SU-DHL-6 (cell line): ENCODE measurements around the gene CHMP4B.
A peak's percentile ranks its signal among the peaks of the same experiment; 100 is the strongest.

ENCODE experiments used
- H2AFZ ChIP-seq: fragments of 200-600 bp; sonication (generic); 2 replicates; pipeline ENCODE4 v1.6.1; 2014; ENCODE audit warnings: low read depth, mild to moderate bottlenecking, moderate library complexity, mixed read lengths, antibody characterized with exemption, low read length; ENCODE audit not compliant: severe bottlenecking
- H3F3A ChIP-seq: fragments of 200-600 bp; shearing (Covaris generic); 2 replicates; pipeline ENCODE4 v1.6.0; 2016; ENCODE audit warnings: antibody characterized with exemption, mild to moderate bottlenecking; ENCODE audit not compliant: insufficient read depth
- H3K27ac ChIP-seq: fragments of 200-600 bp; sonication (generic); 2 replicates; pipeline ENCODE4 v1.5.1; 2016; ENCODE audit warnings: low read depth, mild to moderate bottlenecking, low read length, moderate library complexity, mixed read lengths
- H3K27me3 ChIP-seq: fragments of 200-600 bp; sonication (generic), shearing (Covaris generic); 2 replicates; pipeline ENCODE4 v1.6.0; 2014; ENCODE audit warnings: mild to moderate bottlenecking, low read length
- H3K36me3 ChIP-seq: fragments of 200-600 bp; sonication (generic); 2 replicates; pipeline ENCODE4 v1.6.1; 2014; ENCODE audit warnings: mild to moderate bottlenecking, low read length, mixed read lengths
- H3K4me2 ChIP-seq: fragments of 300-600, 200-600 bp; shearing (Covaris generic), sonication (generic); 2 replicates; pipeline ENCODE4 v1.6.0; 2014; ENCODE audit warnings: low read length, low read depth, mild to moderate bottlenecking; ENCODE audit not compliant: poor library complexity, severe bottlenecking
- H3K4me3 ChIP-seq: fragments of 200-600 bp; sonication (generic); 2 replicates; pipeline ENCODE4 v1.5.1; 2014; ENCODE audit warnings: antibody characterized with exemption, low read length, mild to moderate bottlenecking, mixed read lengths; ENCODE audit not compliant: insufficient read depth, poor library complexity, severe bottlenecking
- H3K79me2 ChIP-seq: fragments of 200-600 bp; sonication (generic); 2 replicates; pipeline ENCODE4 v1.6.1; 2014; ENCODE audit warnings: mild to moderate bottlenecking, low read length, moderate library complexity; ENCODE audit not compliant: insufficient read depth
- H3K9ac ChIP-seq: fragments of 200-600 bp; sonication (generic); 2 replicates; pipeline ENCODE4 v1.7.0; 2014; ENCODE audit warnings: mild to moderate bottlenecking, low read length
- H3K9me2 ChIP-seq: fragments of 200-600 bp; sonication (generic); replicated peaks from 2 replicates; pipeline ENCODE4 v1.6.1; 2014; ENCODE audit warnings: low read length; ENCODE audit not compliant: insufficient read depth
- H3K9me3 ChIP-seq: fragments of 200-600 bp; sonication (generic); 2 replicates; pipeline ENCODE4 v1.6.1; 2014; ENCODE audit warnings: low read length, mixed read lengths; ENCODE audit not compliant: insufficient read depth
- H4K20me1 ChIP-seq: fragments of 200-600 bp; sonication (generic); 2 replicates; pipeline ENCODE4 v1.6.1; 2014; ENCODE audit warnings: low read depth, mild to moderate bottlenecking, antibody characterized with exemption, low read length, moderate library complexity, mixed read lengths
- CTCF ChIP-seq: fragments of 200-600 bp; sonication (generic); IDR thresholded peaks from one replicate; pipeline ENCODE4 v1.5.1; 2017; ENCODE audit warnings: antibody characterized with exemption, mild to moderate bottlenecking, low read length, moderate library complexity; ENCODE audit not compliant: insufficient read depth, poor library complexity, severe bottlenecking
- EZH2phosphoT487 ChIP-seq: fragments of 200-600 bp; sonication (generic), shearing (Covaris generic); conservative IDR thresholded peaks from 2 replicates; pipeline ENCODE4 v1.6.1; 2018; ENCODE audit warnings: mild to moderate bottlenecking, antibody characterized with exemption, low read length, moderate library complexity, mixed read lengths

Gene CHMP4B

GRCh38 chr20:33859157-33859695 is 48.1 kb downstream of the CHMP4B start:
- no peaks in the 10 kb centered on the region for H3K9me2 ChIP-seq
- H3K36me3 ChIP-seq, result 0 out of 2 replicates have a peak, but pooled peaks cover 3% of the 10 kb centered on the region
- no peaks in the 10 kb centered on the region for H3K79me2 ChIP-seq
- no peaks in the 10 kb centered on the region for H3K27me3 ChIP-seq
- peak overlapping the region; percentile 90 for H3K27ac ChIP-seq
- no peaks in the 10 kb centered on the region for H3K9me3 ChIP-seq
- H3K4me2 ChIP-seq, result peak overlapping the region; percentile 42
- H3F3A ChIP-seq, result peaks cover 28% of the 10 kb centered on the region
- TF ChIP-seq CTCF, result no peak
- TF ChIP-seq EZH2phosphoT487, result no peak
- H3K9ac ChIP-seq, result peak overlapping the region; percentile 47
- H3K4me3 ChIP-seq, result no peak overlapping the region
- no peak overlapping the region for H2AFZ ChIP-seq
- no peaks in the 10 kb centered on the region for H4K20me1 ChIP-seq

- Histone ChIP-seq H2AFZ (no peak overlapping the region), H3K27ac (peak overlapping the region; percentile 90), H3K4me2 (peak overlapping the region; percentile 42)
Observed at GRCh38 chr20:33859751-33860150, 48.6 kb downstream of the CHMP4B start.

GRCh38 chr20:33861458-33861857 is 50.3 kb downstream of the CHMP4B start:
- H3K27me3 ChIP-seq, result no peaks in the 10 kb centered on the region
- peak overlapping the region; percentile 5; the same call in 1 of the 2 replicates for H3K9ac ChIP-seq
- H3K79me2 ChIP-seq, result no peaks in the 10 kb centered on the region
- no peaks in the 10 kb centered on the region for H3K9me3 ChIP-seq
- no peak overlapping the region for H3K4me2 ChIP-seq
- H3K4me3 ChIP-seq, result no peak overlapping the region
- H3K36me3 ChIP-seq, result no peaks in the 10 kb centered on the region
- H2AFZ ChIP-seq, result no peak overlapping the region
- H3K9me2 ChIP-seq, result no peaks in the 10 kb centered on the region
- peaks cover 28% of the 10 kb centered on the region for H3F3A ChIP-seq
- TF ChIP-seq EZH2phosphoT487 (no peak), CTCF (no peak)
- peak overlapping the region; percentile 78 for H3K27ac ChIP-seq
- no peaks in the 10 kb centered on the region for H4K20me1 ChIP-seq

More at GRCh38 chr20:33859751-33860150, 48.6 kb downstream of the CHMP4B start:
- H3K36me3 ChIP-seq, result no peaks in the 10 kb centered on the region
- no peaks in the 10 kb centered on the region for H3K9me3 ChIP-seq
- H3F3A ChIP-seq, result peaks cover 28% of the 10 kb centered on the region
- H3K79me2 ChIP-seq, result no peaks in the 10 kb centered on the region
- no peaks in the 10 kb centered on the region for H3K9me2 ChIP-seq
- no peaks in the 10 kb centered on the region for H3K27me3 ChIP-seq
- no peaks in the 10 kb centered on the region for H4K20me1 ChIP-seq
- H3K4me3 ChIP-seq, result no peak overlapping the region
- no peak for TF ChIP-seq CTCF
- TF ChIP-seq EZH2phosphoT487, result no peak
- peak overlapping the region; percentile 47 for H3K9ac ChIP-seq
